ENCODE measurements around the gene CBLN3.

DNA sequence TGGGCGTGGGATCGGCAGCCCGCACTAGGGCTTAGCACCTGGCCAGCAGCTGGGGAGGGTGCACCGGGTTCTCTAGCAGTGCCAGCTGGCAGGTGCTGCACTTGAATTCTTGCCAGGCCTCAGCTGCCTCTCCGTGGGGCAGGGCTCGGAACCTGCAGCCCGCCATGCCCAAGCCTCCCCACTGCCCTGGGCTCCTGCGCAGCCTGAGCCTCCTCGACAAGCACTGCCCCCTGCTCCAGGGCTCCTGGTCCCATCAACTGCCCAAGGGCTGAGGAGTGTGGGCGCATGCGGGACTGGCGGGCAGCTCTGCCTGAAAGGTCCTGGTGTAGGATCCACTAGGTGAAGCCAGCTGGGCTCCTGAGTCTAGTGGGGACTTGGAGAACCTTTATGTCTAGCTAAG is 43.7 kb upstream of the CBLN3 start:
- TF ChIP-seq EZH2 (IDR thresholded peaks at IDR 0.05; ENCODE audit: insufficient read depth, poor library complexity, severe bottlenecking) (no peak), EZH2phosphoT487 (IDR thresholded peaks at IDR 0.05; ENCODE audit: insufficient read depth, low read depth) (no peak)

All from GM23248 (cell line).